ENCODE measurements around the gene HPX. TPM values are rescaled to one million over a fixed set of nuclear protein-coding genes. Genes with fewer than 3 reads are reported as not detected.

HPX gene
- total RNA-seq, 1 donor from 2014 or later = 1.4 TPM

DNA sequence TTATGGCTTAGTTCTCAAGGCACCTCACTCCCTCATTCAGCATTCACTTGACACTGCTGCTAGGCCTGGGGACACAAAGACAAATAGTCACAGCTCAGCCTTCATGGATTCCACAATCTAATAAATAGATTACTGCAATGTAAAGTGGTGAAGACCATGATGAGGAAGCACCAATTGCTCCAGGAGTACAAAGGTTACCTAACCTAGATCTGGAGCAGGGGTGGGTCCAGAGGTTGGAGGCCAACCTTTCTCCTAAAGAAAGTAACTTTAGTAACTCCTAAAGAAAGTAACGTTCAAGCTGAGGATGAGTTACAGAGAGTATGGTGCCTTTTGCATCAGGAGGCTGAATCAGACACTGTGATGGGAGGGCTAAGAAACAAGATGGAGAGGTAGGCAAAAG is 28.8 kb upstream of the HPX start:
- DNase-seq (ENCODE audit: low spot score) = no peak
- peaks cover 3% of the 10 kb centered on the region for H3K36me3 Mint-ChIP-seq (ENCODE audit: low read depth, unreplicated experiment)
- TF ChIP-seq, protein P1, sequence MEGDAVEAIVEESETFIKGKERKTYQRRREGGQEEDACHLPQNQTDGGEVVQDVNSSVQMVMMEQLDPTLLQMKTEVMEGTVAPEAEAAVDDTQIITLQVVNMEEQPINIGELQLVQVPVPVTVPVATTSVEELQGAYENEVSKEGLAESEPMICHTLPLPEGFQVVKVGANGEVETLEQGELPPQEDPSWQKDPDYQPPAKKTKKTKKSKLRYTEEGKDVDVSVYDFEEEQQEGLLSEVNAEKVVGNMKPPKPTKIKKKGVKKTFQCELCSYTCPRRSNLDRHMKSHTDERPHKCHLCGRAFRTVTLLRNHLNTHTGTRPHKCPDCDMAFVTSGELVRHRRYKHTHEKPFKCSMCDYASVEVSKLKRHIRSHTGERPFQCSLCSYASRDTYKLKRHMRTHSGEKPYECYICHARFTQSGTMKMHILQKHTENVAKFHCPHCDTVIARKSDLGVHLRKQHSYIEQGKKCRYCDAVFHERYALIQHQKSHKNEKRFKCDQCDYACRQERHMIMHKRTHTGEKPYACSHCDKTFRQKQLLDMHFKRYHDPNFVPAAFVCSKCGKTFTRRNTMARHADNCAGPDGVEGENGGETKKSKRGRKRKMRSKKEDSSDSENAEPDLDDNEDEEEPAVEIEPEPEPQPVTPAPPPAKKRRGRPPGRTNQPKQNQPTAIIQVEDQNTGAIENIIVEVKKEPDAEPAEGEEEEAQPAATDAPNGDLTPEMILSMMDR (IDR thresholded peaks at IDR 0.05; ENCODE audit: unreplicated experiment) = no peak
- peaks cover 11% of the 10 kb centered on the region for H3K4me1 Mint-ChIP-seq (ENCODE audit: unreplicated experiment)
- no peaks in the 10 kb centered on the region for H3K9me3 Mint-ChIP-seq (ENCODE audit: unreplicated experiment)
- no peak overlapping the region for H3K27ac Mint-ChIP-seq (ENCODE audit: unreplicated experiment)
- H3K27me3 Mint-ChIP-seq (ENCODE audit: unreplicated experiment) = peaks cover 4% of the 10 kb centered on the region
- H3K4me3 Mint-ChIP-seq (ENCODE audit: unreplicated experiment) = no peak overlapping the region

DNA sequence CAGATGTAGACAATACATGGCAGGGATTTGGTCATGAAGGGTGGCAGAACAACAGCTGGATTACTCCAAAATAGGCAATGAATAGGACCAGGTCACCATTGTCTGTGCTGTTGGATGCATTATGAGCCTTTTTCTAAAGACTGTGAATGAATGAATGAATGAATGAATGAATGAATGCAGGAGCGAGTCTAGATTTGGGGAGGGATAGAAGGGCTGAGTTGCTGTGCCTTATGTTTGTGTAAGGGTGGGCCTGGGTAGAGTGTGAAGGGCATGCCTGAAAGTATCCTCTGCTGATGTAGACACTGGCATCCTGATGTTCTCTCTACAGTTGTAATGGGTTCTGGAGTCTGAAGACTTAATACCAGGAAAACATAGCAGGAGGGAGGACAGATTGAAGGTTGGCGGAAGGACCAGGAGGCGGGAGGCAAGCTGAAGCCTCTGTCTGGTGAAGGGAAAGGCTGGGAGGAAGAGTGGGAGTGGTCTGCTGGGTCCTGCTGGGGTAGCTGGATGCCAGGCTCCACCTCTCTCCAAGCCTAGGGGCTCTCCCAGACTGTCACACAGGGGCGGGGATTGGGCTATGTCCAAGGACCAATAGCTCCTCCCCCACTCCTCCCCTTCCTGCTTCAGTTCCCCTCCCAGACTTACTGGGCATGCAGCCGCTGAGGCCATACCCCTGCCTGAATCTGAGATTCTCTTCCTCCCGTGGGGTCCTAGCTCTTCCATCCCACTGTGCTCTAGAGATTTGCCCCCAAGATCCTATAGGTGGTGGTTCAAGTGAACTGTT is 28.1 kb upstream of the HPX start:
- peak; percentile 83 for DNase-seq (ENCODE audit: low spot score)
- peaks cover 6% of the 10 kb centered on the region for H3K4me1 Mint-ChIP-seq (ENCODE audit: unreplicated experiment)

GRCh38 chr11:6459099-6459450 is 18.3 kb upstream of the HPX start:
- Mint-ChIP-seq H3K36me3 (ENCODE audit: low read depth, unreplicated experiment) (peaks cover 29% of the 10 kb centered on the region), H3K4me3 (ENCODE audit: unreplicated experiment) (no peak overlapping the region), H3K9me3 (ENCODE audit: unreplicated experiment) (no peaks in the 10 kb centered on the region), H3K27me3 (ENCODE audit: unreplicated experiment) (peaks cover 3% of the 10 kb centered on the region), H3K27ac (ENCODE audit: unreplicated experiment) (no peak overlapping the region), H3K4me1 (ENCODE audit: unreplicated experiment) (no peaks in the 10 kb centered on the region)
- TF ChIP-seq, protein P1 (IDR thresholded peaks at IDR 0.05; ENCODE audit: unreplicated experiment) = no peak
- DNase-seq (ENCODE audit: low spot score) = no peak

More for the DNA sequence above, 28.1 kb upstream of the HPX start:
- no peaks in the 10 kb centered on the region for H3K9me3 Mint-ChIP-seq (ENCODE audit: unreplicated experiment)
- no peak overlapping the region for H3K4me3 Mint-ChIP-seq (ENCODE audit: unreplicated experiment)
- no peak overlapping the region for H3K27ac Mint-ChIP-seq (ENCODE audit: unreplicated experiment)
- H3K36me3 Mint-ChIP-seq (ENCODE audit: low read depth, unreplicated experiment) = peaks cover 3% of the 10 kb centered on the region
- TF ChIP-seq, protein P1 (IDR thresholded peaks at IDR 0.05; ENCODE audit: unreplicated experiment) = no peak
- peaks cover 2% of the 10 kb centered on the region for H3K27me3 Mint-ChIP-seq (ENCODE audit: unreplicated experiment)

DNA sequence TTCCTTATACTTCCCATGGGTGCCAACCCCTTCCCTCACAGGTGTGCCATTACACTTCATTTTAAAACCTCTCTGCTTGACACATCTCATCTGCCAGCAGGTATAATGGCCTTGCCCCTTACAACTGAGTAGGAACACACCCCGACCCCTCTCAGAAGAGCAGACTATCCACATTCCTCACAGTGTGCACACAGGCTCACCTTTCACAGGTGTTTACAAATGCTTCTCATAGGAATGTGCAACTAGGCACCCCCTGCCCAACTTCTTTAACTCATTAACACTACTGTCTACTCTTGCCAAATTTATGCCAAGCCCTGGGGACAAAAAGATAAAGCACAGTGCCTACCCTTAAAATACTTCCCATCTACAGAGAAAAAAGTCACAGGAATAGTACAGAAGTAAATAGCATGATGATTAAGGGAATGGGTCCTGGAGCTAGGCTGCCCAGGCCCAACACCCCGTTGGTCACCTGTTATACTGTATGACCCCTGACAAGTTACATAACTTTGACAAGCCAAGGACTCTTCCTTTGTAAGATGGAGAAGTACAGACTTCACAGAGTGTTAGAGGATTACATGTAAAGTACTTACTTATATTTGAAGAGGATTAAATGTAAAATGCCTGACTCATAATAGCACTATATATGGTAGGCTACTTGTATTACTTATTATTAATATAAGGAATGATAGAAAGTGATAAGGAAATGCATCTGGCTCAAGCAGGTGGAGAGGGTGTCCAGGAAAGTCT is 17.7 kb upstream of the HPX start:
- TF ChIP-seq, protein P1 (IDR thresholded peaks at IDR 0.05; ENCODE audit: unreplicated experiment) = no peak
- no peak for DNase-seq (ENCODE audit: low spot score)
- H3K9me3 Mint-ChIP-seq (ENCODE audit: unreplicated experiment) = no peaks in the 10 kb centered on the region
- no peaks in the 10 kb centered on the region for H3K4me1 Mint-ChIP-seq (ENCODE audit: unreplicated experiment)
- no peak overlapping the region for H3K4me3 Mint-ChIP-seq (ENCODE audit: unreplicated experiment)
- H3K27ac Mint-ChIP-seq (ENCODE audit: unreplicated experiment) = peak overlapping the region; percentile 25
- H3K36me3 Mint-ChIP-seq (ENCODE audit: low read depth, unreplicated experiment) = peaks cover 26% of the 10 kb centered on the region
- peaks cover 3% of the 10 kb centered on the region for H3K27me3 Mint-ChIP-seq (ENCODE audit: unreplicated experiment)

Measured in endothelial cell (in vitro differentiated cells).